ENCODE measurements around the gene PGM5. TPM values are rescaled to one million over a fixed set of nuclear protein-coding genes. Genes with fewer than 3 reads are reported as not detected.
"Not testable (repeated sequence)": the region's sequence is repeated elsewhere in the genome, so short reads cannot be mapped to it uniquely, and the experiment has no call there.

PGM5 gene
- total and polyA plus RNA-seq, 11 donors, result 41.4 to 228 (median 175) TPM

GRCh38 chr9:68357119-68357714, 806 bp downstream of the PGM5 start:
- intact Hi-C loops (cut with DNase I), result loop anchor here in 5 of 10 donors (5.0 to 10.0 kb wide), 3 partner anchors 148 to 208 kb away; no protein-coding TSS in a partner anchor
- 1 to 9% (median 5%) methylated on average over 21 to 51 of the region's 57 CpGs for WGBS, 4 donors

GRCh38 chr9:68366933-68367547, 10.6 kb downstream of the PGM5 start:
- 10 to 25% (median 14%) methylated on average over 8 to 10 of the region's 10 CpGs for WGBS, 4 donors

More at GRCh38 chr9:68357119-68357714, 806 bp downstream of the PGM5 start:
- H3K27me3 ChIP-seq, H3K9me3 ChIP-seq, H3K36me3 ChIP-seq: not testable (repeated sequence)
- Histone ChIP-seq H3K27ac (peak overlapping the region; percentile 62 to 99 (median 92)), H3K4me3 (peak overlapping the region; percentile 50 to 91 (median 75)), H3K4me1 (peaks cover 0 to 13% (median 0%) of the 10 kb centered on the region in 12 donors)
- peak in 3 of 4 donors; percentile 31 to 57 (median 33) for ATAC-seq
- peak; percentile 30 to 67 (median 31) for DNase-seq

GRCh38 chr9:68375789-68376188, 19.4 kb downstream of the PGM5 start:
- H3K36me3 ChIP-seq, result peaks cover 0 to 40% (median 13%) of the 10 kb centered on the region in 9 donors
- H3K4me3 ChIP-seq; ATAC-seq; DNase-seq; H3K9me3 ChIP-seq; H3K4me1 ChIP-seq; intact Hi-C loops (cut with DNase I); H3K27ac ChIP-seq; H3K27me3 ChIP-seq: not testable (repeated sequence)
- 93 to 97% (median 96%) methylated on average over 4 of the region's 4 CpGs for WGBS, 4 donors

More at GRCh38 chr9:68366933-68367547, 10.6 kb downstream of the PGM5 start:
- Histone ChIP-seq H3K27ac (peak overlapping the region in 6 of 12 donors; percentile 24 to 67 (median 29)), H3K36me3 (peaks cover 0 to 12% (median 4%) of the 10 kb centered on the region in 9 donors), H3K4me1 (peaks cover 0 to 17% (median 5%) of the 10 kb centered on the region in 12 donors), H3K4me3 (peak overlapping the region in 5 of 12 donors; percentile 3 to 25 (median 7))
- ATAC-seq, result peak; percentile 65 to 85 (median 76)
- H3K27me3 ChIP-seq; H3K9me3 ChIP-seq; intact Hi-C loops (cut with DNase I); DNase-seq: not testable (repeated sequence)

GRCh38 chr9:68377723-68378122, 21.3 kb downstream of the PGM5 start:
- H3K4me3 ChIP-seq; intact Hi-C loops (cut with DNase I); H3K27ac ChIP-seq; H3K27me3 ChIP-seq; H3K9me3 ChIP-seq; DNase-seq; ATAC-seq; H3K4me1 ChIP-seq: not testable (repeated sequence)
- 29 to 89% (median 63%) methylated on average over 1 of the region's 1 CpG for WGBS, 4 donors
- H3K36me3 ChIP-seq, result peaks cover 0 to 46% (median 7%) of the 10 kb centered on the region in 9 donors

- WGBS, 4 donors, result 18 to 54% (median 39%) methylated on average over 1 of the region's 1 CpG
- DNase-seq; H3K9me3 ChIP-seq; H3K4me3 ChIP-seq; intact Hi-C loops (cut with DNase I); H3K4me1 ChIP-seq; H3K27me3 ChIP-seq: not testable (repeated sequence)
- Histone ChIP-seq H3K27ac (peak overlapping the region in 1 of 12 donors; percentile 31), H3K36me3 (peaks cover 0 to 83% (median 12%) of the 10 kb centered on the region in 9 donors)
- ATAC-seq, result peak in 1 of 4 donors; percentile 16
These were observed 27.5 kb downstream of the PGM5 start for GRCh38 chr9:68383894-68384293.

- H3K27ac ChIP-seq; H3K4me1 ChIP-seq; intact Hi-C loops (cut with DNase I); DNase-seq; H3K27me3 ChIP-seq; H3K9me3 ChIP-seq; ATAC-seq; H3K4me3 ChIP-seq: not testable (repeated sequence)
- peaks cover 0 to 84% (median 22%) of the 10 kb centered on the region in 9 donors for H3K36me3 ChIP-seq
- 84 to 91% (median 89%) methylated on average over 4 of the region's 4 CpGs for WGBS, 4 donors
These were observed 33.1 kb downstream of the PGM5 start for GRCh38 chr9:68389558-68389957.

GRCh38 chr9:68390737-68391136, 34.3 kb downstream of the PGM5 start:
- peaks cover 0 to 82% (median 22%) of the 10 kb centered on the region in 9 donors for H3K36me3 ChIP-seq
- intact Hi-C loops (cut with DNase I); DNase-seq; H3K27ac ChIP-seq; H3K9me3 ChIP-seq; H3K4me3 ChIP-seq; H3K4me1 ChIP-seq; ATAC-seq; H3K27me3 ChIP-seq: not testable (repeated sequence)
- WGBS, 4 donors, result 94 to 100% (median 98%) methylated on average over 1 of the region's 1 CpG

- H3K4me1 ChIP-seq; H3K4me3 ChIP-seq; H3K27me3 ChIP-seq; ATAC-seq; H3K9me3 ChIP-seq; DNase-seq; intact Hi-C loops (cut with DNase I): not testable (repeated sequence)
- Histone ChIP-seq H3K36me3 (peaks cover 0 to 53% (median 15%) of the 10 kb centered on the region in 9 donors), H3K27ac (peak overlapping the region in 1 of 12 donors; percentile 20)
- 73 to 83% (median 75%) methylated on average over 1 of the region's 1 CpG for WGBS, 4 donors
These were observed 40.1 kb downstream of the PGM5 start for GRCh38 chr9:68396411-68397094.

GRCh38 chr9:68397095-68397423, 40.6 kb downstream of the PGM5 start:
- ATAC-seq; H3K4me3 ChIP-seq; H3K9me3 ChIP-seq; intact Hi-C loops (cut with DNase I); H3K27me3 ChIP-seq; H3K4me1 ChIP-seq; DNase-seq: not testable (repeated sequence)
- Histone ChIP-seq H3K27ac (peak overlapping the region in 1 of 12 donors; percentile 20), H3K36me3 (peaks cover 0 to 48% (median 13%) of the 10 kb centered on the region in 9 donors)
- 75 to 90% (median 85%) methylated on average over 2 of the region's 2 CpGs for WGBS, 4 donors

GRCh38 chr9:68397796-68398195, 41.4 kb downstream of the PGM5 start:
- H3K27ac ChIP-seq; DNase-seq; H3K4me1 ChIP-seq; H3K4me3 ChIP-seq; H3K27me3 ChIP-seq; intact Hi-C loops (cut with DNase I); ATAC-seq; H3K9me3 ChIP-seq: not testable (repeated sequence)
- 34 to 58% (median 44%) methylated on average over 3 of the region's 3 CpGs for WGBS, 4 donors
- peaks cover 0 to 42% (median 8%) of the 10 kb centered on the region in 9 donors for H3K36me3 ChIP-seq
